DMS153 (cell line): ENCODE results near the gene BCL2L12.

Experiments
- DNase-seq: peaks from one replicate; lab custom pipeline; 2025; lab: John Stamatoyannopoulos, UW

Gene BCL2L12

GRCh38 chr19:49642492-49643035, 23.2 kb upstream of the BCL2L12 start:
- DNase-seq: no peak

- DNase-seq: no peak
Observed at GRCh38 chr19:49643466-49643865, 22.3 kb upstream of the BCL2L12 start.

GRCh38 chr19:49645592-49645991, 20.1 kb upstream of the BCL2L12 start:
- no peak for DNase-seq

GRCh38 chr19:49645995-49646394, 19.7 kb upstream of the BCL2L12 start:
- DNase-seq: no peak

GRCh38 chr19:49646586-49646985, 19.1 kb upstream of the BCL2L12 start:
- no peak for DNase-seq

- DNase-seq: no peak
Observed at GRCh38 chr19:49651029-49651819, 14.5 kb upstream of the BCL2L12 start.

- DNase-seq: no peak
Observed at GRCh38 chr19:49651820-49652550, 13.7 kb upstream of the BCL2L12 start.

- DNase-seq: no peak
Observed at GRCh38 chr19:49652551-49653465, 12.9 kb upstream of the BCL2L12 start.

GRCh38 chr19:49653466-49653806, 12.3 kb upstream of the BCL2L12 start:
- no peak for DNase-seq

- no peak for DNase-seq
Observed at GRCh38 chr19:49654581-49654980, 11.2 kb upstream of the BCL2L12 start.

- no peak for DNase-seq
Observed at GRCh38 chr19:49655570-49656455, 9.9 kb upstream of the BCL2L12 start.

GRCh38 chr19:49656456-49657109, 9.2 kb upstream of the BCL2L12 start:
- no peak for DNase-seq

GRCh38 chr19:49657493-49658138, 8.1 kb upstream of the BCL2L12 start:
- no peak for DNase-seq

GRCh38 chr19:49658139-49658517, 7.6 kb upstream of the BCL2L12 start:
- no peak for DNase-seq

- DNase-seq: no peak
Observed at GRCh38 chr19:49658566-49659442, 6.9 kb upstream of the BCL2L12 start.

- DNase-seq: no peak
Observed at GRCh38 chr19:49660338-49660961, 5.3 kb upstream of the BCL2L12 start.

GRCh38 chr19:49662011-49662410, 3.7 kb upstream of the BCL2L12 start:
- no peak for DNase-seq

GRCh38 chr19:49663224-49663623, 2.5 kb upstream of the BCL2L12 start:
- DNase-seq: no peak
